K562 (cell line): ENCODE measurements around the gene XPC. TPM values are rescaled to one million over a fixed set of nuclear protein-coding genes. Genes with fewer than 3 reads are reported as not detected.

Experiments used
- ATAC-seq: fragments of 200-7000 bp; cut with Tn5 transposase; 3 replicates; pipeline ENCODE4 v1.9.1; 2020; ENCODE audit warnings: moderate library complexity
- BruUV-seq: library from RNA; stranded (reverse); fragments of 400-500 nt; replicated peaks from 2 replicates; lab custom pipeline; 2021; lab: Mats Ljungman, UMichigan
- CTCF ChIA-PET: fragments of 300-600 bp; formaldehyde crosslinking; extraction: SDS; loops from one replicate; lab custom pipeline; 2021; ENCODE audit warnings: low intra/inter-chr PET ratio; lab: Yijun Ruan, JAX
- POLR2A ChIA-PET: fragments of 300-600, 350-650 bp; sonication (Branson Sonifier 250); formaldehyde crosslinking; extraction: SDS; loops from one replicate; lab custom pipeline; 2021; ENCODE audit warnings: antibody characterized with exemption, inconsistent platforms; lab: Yijun Ruan, JAX
- DNase-seq, 4 experiments: peaks; one replicate each; pipeline versions ENCODE4 v3.0.0 to v3.0.0-alpha.2; 2011 to 2018; ENCODE audit warnings: low spot score in 3 of 4, mixed read lengths in 3 of 4; ENCODE audit errors: extremely low read depth in 1 of 4
- FAIRE-seq: peaks from 2 replicates; lab custom pipeline; 2011; peaks lifted over from hg19 to GRCh38; lab: Jason Lieb, UNC
- H2AFZ ChIP-seq: 2 replicates; pipeline ENCODE4 v1.6.0; 2011; ENCODE audit warnings: low read depth, low read length, control low read depth, inconsistent platforms
- H3K27ac ChIP-seq: fragments of 200-600 bp; 3 replicates; pipeline ENCODE4 v1.8.0; 2011; ENCODE audit warnings: low read depth, mild to moderate bottlenecking, control low read depth, inconsistent platforms, low read length, moderate library complexity, mixed read lengths; ENCODE audit errors: extremely low read depth
- H3K27me3 ChIP-seq, 2 experiments: fragments of 300-600 bp in 1 of 2; 2 replicates in 1 of 2; 3 replicates in 1 of 2; pipeline versions ENCODE4 v1.6.0 to v1.8.0; 2011; ENCODE audit warnings: inconsistent platforms in 2 of 2, low read length in 2 of 2, mild to moderate bottlenecking in 1 of 2, mixed read lengths in 1 of 2, moderate library complexity in 1 of 2; ENCODE audit not compliant: control insufficient read depth in 2 of 2, insufficient read depth in 2 of 2
- H3K36me3 ChIP-seq: fragments of 300-600 bp; 3 replicates; pipeline ENCODE4 v1.8.0; 2011; ENCODE audit warnings: mild to moderate bottlenecking, low read length, inconsistent platforms; ENCODE audit not compliant: control insufficient read depth, insufficient read depth
- H3K4me1 ChIP-seq, 2 experiments: fragments of 200-600 bp in 1 of 2; replicated peaks in 1 of 2; 2 replicates in 1 of 2; 3 replicates in 1 of 2; pipeline versions ENCODE4 v1.5.1 to v1.8.0; 2011; ENCODE audit warnings: inconsistent platforms in 2 of 2, low read length in 2 of 2, mild to moderate bottlenecking in 1 of 2, mixed read lengths in 1 of 2, moderate library complexity in 1 of 2; ENCODE audit not compliant: control insufficient read depth in 2 of 2, insufficient read depth in 2 of 2
- H3K4me2 ChIP-seq: 2 replicates; pipeline ENCODE4 v1.6.1; 2011; ENCODE audit warnings: low read length, control low read depth, inconsistent platforms, mixed read lengths; ENCODE audit not compliant: insufficient read depth
- H3K4me3 ChIP-seq: fragments of 200-600 bp; sonication (generic), shearing (Covaris generic); 2 replicates; pipeline ENCODE4 v1.5.1; 2016; ENCODE audit warnings: control low read depth, inconsistent platforms
- H3K79me2 ChIP-seq: fragments of 200-600 bp; 3 replicates; pipeline ENCODE4 v1.8.0; 2011; ENCODE audit warnings: low read length, inconsistent platforms; ENCODE audit not compliant: control insufficient read depth, insufficient read depth
- H3K9ac ChIP-seq, 2 experiments: 2 replicates each; pipeline versions ENCODE4 v1.6.0 to v1.6.1; 2011; ENCODE audit warnings: low read depth in 2 of 2, low read length in 2 of 2, control low read depth in 1 of 2, inconsistent platforms in 1 of 2, mild to moderate bottlenecking in 1 of 2, mixed read lengths in 1 of 2; ENCODE audit not compliant: insufficient read depth in 1 of 2
- H3K9me1 ChIP-seq: one replicate; pipeline ENCODE4 v1.6.0; 2011; ENCODE audit warnings: inconsistent platforms, mild to moderate bottlenecking, low read length, moderate library complexity; ENCODE audit not compliant: control insufficient read depth, insufficient read depth
- H3K9me3 ChIP-seq: replicated peaks from 2 replicates; pipeline ENCODE4 v1.5.1; 2011; ENCODE audit warnings: low read depth, low read length, inconsistent platforms; ENCODE audit not compliant: control insufficient read depth, insufficient read depth
- H4K20me1 ChIP-seq: replicated peaks from 2 replicates; pipeline ENCODE4 v1.6.1; 2011; ENCODE audit warnings: low read length, inconsistent platforms, mixed read lengths; ENCODE audit not compliant: control insufficient read depth, insufficient read depth
- GTF2A2 ChIP-seq: IDR thresholded peaks from 2 replicates; pipeline ENCODE4 v1.6.1; 2016; ENCODE audit warnings: mild to moderate bottlenecking, missing genetic modification characterization, missing compliant biosample characterization
- IRF2 ChIP-seq: sonication (generic); formaldehyde crosslinking; IDR thresholded peaks from 2 replicates; pipeline ENCODE4 v1.8.1; 2022; ENCODE audit warnings: mild to moderate bottlenecking, missing genetic modification reagents
- RBFOX2 ChIP-seq: fragments of 200-400 bp; formaldehyde crosslinking; IDR thresholded peaks from 2 replicates; pipeline ENCODE4 v1.6.1; 2017; ENCODE audit warnings: low read depth, mild to moderate bottlenecking, low read length, moderate library complexity
- ZNF316 ChIP-seq: fragments of 450-650 bp; IDR thresholded peaks from 2 replicates; pipeline ENCODE4 v1.6.1; 2016
- WGBS: fragments of 100-300 bp; shearing (Covaris generic); methylation state at CpG from one replicate; pipeline ENCODE4 v1.1.6; 2016; ENCODE audit warnings: low coverage, mixed read lengths; ENCODE audit not compliant: insufficient coverage; ENCODE audit errors: missing lambda C conversion rate; 5-methylcytosine and 5-hydroxymethylcytosine counted together
- in situ Hi-C: fragments of 300-500 bp; cut with MboI; formaldehyde crosslinking; loops from 4 replicates; pipeline ENCODE4 v1.15.0; 2018; ENCODE audit warnings: inconsistent platforms, mixed read lengths
- intact Hi-C: fragments of 100-400 bp; cut with micrococcal nuclease; formaldehyde crosslinking; loops from 2 replicates; pipeline ENCODE4 v1.14.2; 2022
- polyA plus RNA-seq, 8 experiments: library from polyadenylated mRNA; depleted of rRNA in 4 of 8; stranded (reverse) in 5 of 8; unstranded in 3 of 8; fragments of >200 nt; fragmentation: Nextera tagmentation in 2 of 8; fragmentation: Illumina TruSeq in 1 of 8; extraction: Ambion mirVana in 2 of 8; extraction: Trizol in 1 of 8; gene quantifications; 2 replicates each; pipeline versions ENCODE4 v1.2.1 to v1.2.3, GENCODE V29; 2011 to 2014; ENCODE audit warnings: inconsistent platforms in 1 of 8, missing spikeins in 1 of 8
- total RNA-seq, 7 experiments: library from RNA; depleted of rRNA in 6 of 7; stranded (reverse); fragments of >200 nt in 6 of 7; fragmentation: Illumina TruSeq in 2 of 7; extraction: Trizol in 2 of 7; gene quantifications; 2 replicates each; pipeline versions ENCODE4 v1.2.1 to v1.2.3, GENCODE V29; 2011 to 2021; ENCODE audit warnings: low replicate concordance in 1 of 7

Gene XPC
- total and polyA plus RNA-seq, 9 of the 15 experiments (the other 6 are each of a cell fraction or from before 2014, with no cell fraction given): 3.8 to 54.7 (median 41.3) TPM

DNA sequence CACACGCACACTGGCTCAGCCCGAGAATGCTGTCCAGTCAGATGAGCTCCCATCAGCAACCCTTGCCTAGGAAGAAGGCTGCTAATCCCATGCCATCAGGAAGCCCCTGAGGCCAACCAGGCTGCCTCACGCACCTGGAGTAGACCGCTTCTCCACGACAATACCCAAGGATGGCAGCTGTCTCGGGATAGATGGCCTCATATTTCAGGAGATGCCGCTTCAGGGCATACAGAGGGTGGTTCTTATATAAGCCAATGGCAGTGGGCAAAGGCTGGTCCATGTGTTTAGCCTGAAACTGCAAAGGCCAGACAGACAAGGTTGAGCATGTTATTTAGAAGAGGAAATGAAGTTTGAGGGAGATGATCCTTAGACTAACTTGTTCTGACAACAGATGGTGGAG is 22.2 kb downstream of the XPC start (continued):
- no peak for TF ChIP-seq IRF2
- TF ChIP-seq, all 486 proteins: peak for 0

DNA sequence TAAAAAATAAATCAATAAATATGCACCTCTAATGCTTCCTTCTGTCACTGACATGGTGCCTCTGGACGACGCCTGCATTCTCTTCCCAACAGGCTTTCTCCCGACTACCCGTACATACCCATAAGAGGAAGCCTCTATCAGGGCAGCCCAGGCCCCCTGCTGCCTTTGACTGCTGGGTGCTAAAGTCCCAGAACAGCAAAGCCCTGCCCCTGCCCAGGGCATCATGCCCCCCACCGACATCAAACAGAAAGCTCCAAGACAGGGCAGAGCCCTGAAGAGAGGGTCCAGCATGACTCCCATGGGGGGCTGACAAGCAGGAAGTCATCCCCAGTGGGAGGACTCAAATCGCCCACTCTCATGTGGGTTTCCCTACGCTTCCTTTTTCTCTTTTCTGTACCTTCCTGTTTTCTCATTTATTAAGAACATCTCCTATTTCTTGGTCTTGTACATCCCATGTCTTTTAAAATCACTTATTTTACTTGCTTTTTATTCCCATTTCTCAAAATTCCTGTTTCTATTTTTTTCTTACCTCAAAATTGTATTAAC is 23.4 kb downstream of the XPC start:
- Histone ChIP-seq H3K4me3 (no peak overlapping the region), H3K79me2 (no peaks in the 10 kb centered on the region), H4K20me1 (no peaks in the 10 kb centered on the region; the same call in 1 of the 2 replicates), H3K4me2 (no peak overlapping the region), H3K9me1 (no peaks in the 10 kb centered on the region), H3K9ac (no peak overlapping the region), H3K27me3 (no peaks in the 10 kb centered on the region), H3K27ac (no peak overlapping the region), H3K36me3 (peaks cover 86% of the 10 kb centered on the region), H2AFZ (no peak overlapping the region), H3K9me3 (no peaks in the 10 kb centered on the region), H3K4me1 (no peaks in the 10 kb centered on the region; a peak in 1 of 5 replicates)
- intact Hi-C loops (no loop called here), in situ Hi-C loops (no loop called here)
- no peak for TF ChIP-seq ZNF316
- 0 out of 2 replicates have a peak, but pooled peaks have one; percentile 22 for TF ChIP-seq RBFOX2
- ATAC-seq (no peak), DNase-seq (no peak), FAIRE-seq (no peak)
- BruUV-seq: no TSS peak
- ChIA-PET POLR2A (interaction anchor here (0.9 to 3.6 kb wide), 2 partner anchors 10 kb away, joined by 5 to 18 read pairs; no protein-coding TSS in a partner anchor), CTCF (no interaction called here)
- WGBS: 91% methylated on average over 7 of the region's 7 CpGs

DNA sequence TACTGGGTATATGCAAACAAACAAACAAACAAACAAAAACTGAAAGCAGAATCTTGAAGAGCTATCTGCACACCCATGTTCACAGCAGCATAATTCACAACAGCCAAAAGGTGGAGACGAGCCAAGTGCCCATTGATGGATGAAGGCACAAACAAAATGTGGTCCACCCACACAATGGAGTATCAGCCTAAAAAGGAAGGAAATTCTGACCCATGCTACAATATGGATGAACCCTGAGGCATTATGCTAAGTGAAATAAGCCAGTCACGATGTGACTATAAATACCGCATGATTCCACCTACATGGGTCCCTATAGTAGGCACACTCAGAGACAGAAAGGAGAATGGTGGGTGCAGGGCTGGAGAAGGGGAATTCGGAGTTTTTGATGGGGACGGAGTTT is 24.1 kb downstream of the XPC start:
- H3K9me1 ChIP-seq: no peaks in the 10 kb centered on the region
- intact Hi-C loops: no loop called here
- no peak overlapping the region for H3K27ac ChIP-seq
- no peak for TF ChIP-seq GTF2A2 (tag)
- no peak overlapping the region for H3K9ac ChIP-seq
- ChIA-PET POLR2A (interaction anchor here (1.1 to 3.6 kb wide), 2 partner anchors 9 to 23 kb away, joined by 3 to 18 read pairs; no protein-coding TSS in a partner anchor), CTCF (no interaction called here)
- H4K20me1 ChIP-seq: no peaks in the 10 kb centered on the region; the same call in 1 of the 2 replicates
- no peak for DNase-seq
- H3K4me3 ChIP-seq: no peak overlapping the region
- no peak overlapping the region for H3K4me2 ChIP-seq
- no peaks in the 10 kb centered on the region for H3K27me3 ChIP-seq
- ATAC-seq: no peak
- peaks cover 79% of the 10 kb centered on the region for H3K36me3 ChIP-seq
- no peaks in the 10 kb centered on the region for H3K79me2 ChIP-seq
- H3K9me3 ChIP-seq: no peaks in the 10 kb centered on the region
- H2AFZ ChIP-seq: no peak overlapping the region
- in situ Hi-C loops: no loop called here
- WGBS: 95% methylated on average over 5 of the region's 5 CpGs
- FAIRE-seq: no peak
- no peaks in the 10 kb centered on the region; a peak in 1 of 5 replicates for H3K4me1 ChIP-seq
- BruUV-seq: no TSS peak
